ENCODE measurements around the gene BMP3. TPM values are rescaled to one million over a fixed set of nuclear protein-coding genes. Genes with fewer than 3 reads are reported as not detected.

Gene BMP3
- total RNA-seq, 1 experiment from 2014 or later, result not detected

- intact Hi-C loops (cut with micrococcal nuclease), result no loop called here
- Histone ChIP-seq H3K9me2 (ENCODE audit: insufficient read depth) (no peaks in the 10 kb centered on the region), H3K4me2 (ENCODE audit: low read length) (no peak overlapping the region), H3K9ac (ENCODE audit: low read length) (no peak overlapping the region), H3K4me1 (ENCODE audit: control insufficient read depth in 1 of 2, insufficient read depth in 2 of 2, low read length in 2 of 2) (no peaks in the 10 kb centered on the region), H3K27me3 (ENCODE audit: insufficient read depth, low read length) (peaks cover 26% of the 10 kb centered on the region), H2AFZ (ENCODE audit: low read depth, low read length, poor library complexity, severe bottlenecking) (no peak overlapping the region), H4K20me1 (ENCODE audit: insufficient read depth) (no peaks in the 10 kb centered on the region), H3K36me3 (ENCODE audit: control insufficient read depth in 1 of 2, insufficient read depth in 2 of 2, low read length in 2 of 2) (no peaks in the 10 kb centered on the region), H3K9me3 (ENCODE audit: control insufficient read depth in 1 of 2, insufficient read depth in 1 of 2, low read depth in 1 of 2, low read length in 2 of 2) (no peaks in the 10 kb centered on the region), H3K27ac (ENCODE audit: low read depth, low read length) (no peak overlapping the region), H3K79me2 (ENCODE audit: insufficient read depth, low read length) (no peaks in the 10 kb centered on the region), H3K4me3 (replicated peaks in 1 of 2; ENCODE audit: low read depth in 1 of 2, low read length in 2 of 2) (no peak overlapping the region)
- TF ChIP-seq EZH2 (IDR thresholded peaks at IDR 0.05) (no peak), CBX3 (IDR thresholded peaks at IDR 0.05; ENCODE audit: low read depth) (no peak), ELF1 (IDR thresholded peaks at IDR 0.05; ENCODE audit: borderline replicate concordance, low read depth) (no peak)
- no TSS peak for BruUV-seq (replicated peaks)
- POLR2A ChIA-PET, result no interaction called here
- DNase-seq (ENCODE audit: low read depth, low spot score), result no peak
- ATAC-seq, result no peak
- CTCF ChIA-PET, result no interaction called here
- RAD21 ChIA-PET (ENCODE audit: low non-redundant PET in 1 of 2, low total read pairs in 2 of 2, uncharacterized antibody in 2 of 2, unreplicated experiment in 2 of 2), result no interaction called here
These were observed 2.5 kb downstream of the BMP3 start for GRCh38 chr4:81032771-81033684.

DNA sequence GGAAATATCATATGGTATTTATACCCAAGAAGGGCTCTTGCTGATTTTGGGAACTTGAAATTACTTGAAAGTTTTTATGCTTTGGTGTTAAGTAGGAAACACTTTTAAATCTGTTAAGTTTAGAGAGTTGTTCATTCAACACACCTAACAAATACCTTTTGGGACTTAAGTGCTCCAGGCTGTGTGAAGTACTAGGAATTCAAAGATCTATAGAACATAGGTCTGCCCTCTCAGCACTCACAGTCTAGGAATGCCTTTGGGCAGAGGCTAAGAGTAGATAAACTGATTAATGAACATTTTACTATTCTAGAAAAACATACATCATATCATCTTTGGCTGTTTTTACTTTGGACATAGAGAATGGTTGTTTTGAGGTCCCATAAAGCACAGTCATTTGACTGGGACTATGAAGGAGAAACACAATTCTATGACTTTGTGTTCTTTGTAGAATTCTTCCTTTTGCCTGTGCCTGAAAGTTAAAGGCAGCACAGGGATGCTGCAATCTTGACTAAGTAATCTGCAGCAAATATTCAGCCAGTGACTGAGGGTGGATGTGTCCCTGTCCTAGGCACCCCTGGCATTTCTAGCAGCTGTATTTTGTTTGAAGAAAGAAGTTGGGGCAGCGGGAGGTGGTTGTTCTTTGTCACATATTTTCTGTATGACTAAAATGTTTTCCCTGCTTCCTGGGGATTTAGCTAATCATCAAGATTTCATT, 8.3 kb downstream of the BMP3 start:
- Histone ChIP-seq H3K79me2 (ENCODE audit: insufficient read depth, low read length) (no peaks in the 10 kb centered on the region), H3K4me1 (ENCODE audit: control insufficient read depth in 1 of 2, insufficient read depth in 2 of 2, low read length in 2 of 2) (no peaks in the 10 kb centered on the region), H3K9me2 (ENCODE audit: insufficient read depth) (no peaks in the 10 kb centered on the region), H3K4me3 (replicated peaks in 1 of 2; ENCODE audit: low read depth in 1 of 2, low read length in 2 of 2) (no peak overlapping the region), H3K27ac (ENCODE audit: low read depth, low read length) (no peak overlapping the region), H3K9ac (ENCODE audit: low read length) (no peak overlapping the region), H3K4me2 (ENCODE audit: low read length) (no peak overlapping the region), H3K36me3 (ENCODE audit: control insufficient read depth in 1 of 2, insufficient read depth in 2 of 2, low read length in 2 of 2) (no peaks in the 10 kb centered on the region), H2AFZ (ENCODE audit: low read depth, low read length, poor library complexity, severe bottlenecking) (no peak overlapping the region), H4K20me1 (ENCODE audit: insufficient read depth) (no peaks in the 10 kb centered on the region; the same call in 1 of the 2 replicates), H3K27me3 (ENCODE audit: insufficient read depth, low read length) (peaks cover 48% of the 10 kb centered on the region), H3K9me3 (ENCODE audit: control insufficient read depth in 1 of 2, insufficient read depth in 1 of 2, low read depth in 1 of 2, low read length in 2 of 2) (no peaks in the 10 kb centered on the region)
- ChIA-PET POLR2A (no interaction called here), CTCF (interaction anchor here (1.5 kb wide), 1 partner anchor 14 kb away, joined by 3 read pairs; no protein-coding TSS in a partner anchor), RAD21 (ENCODE audit: low non-redundant PET in 1 of 2, low total read pairs in 2 of 2, uncharacterized antibody in 2 of 2, unreplicated experiment in 2 of 2) (no interaction called here)
- ATAC-seq (no peak), DNase-seq (ENCODE audit: low read depth, low spot score) (no peak)
- no TSS peak for BruUV-seq (replicated peaks)
- intact Hi-C loops (cut with micrococcal nuclease), result no loop called here
- TF ChIP-seq MAX (IDR thresholded peaks at IDR 0.05) (no peak), TCF7L2 (IDR thresholded peaks at IDR 0.05; ENCODE audit: borderline replicate concordance, extremely low read depth, insufficient read depth, insufficient read length) (no peak), ATF3 (IDR thresholded peaks at IDR 0.05) (no peak), ZNF274 (IDR thresholded peaks at IDR 0.05; ENCODE audit: low read depth, low read length) (no peak), POLR2A (IDR thresholded peaks at IDR 0.05; ENCODE audit: borderline replicate concordance, extremely low read depth, insufficient read depth, insufficient read length) (no peak), SRF (IDR thresholded peaks at IDR 0.05; ENCODE audit: low read depth) (no peak), EGR1 (IDR thresholded peaks at IDR 0.05; ENCODE audit: low read depth) (no peak), POLR2AphosphoS5 (IDR thresholded peaks at IDR 0.05; ENCODE audit: low read depth, low read length) (no peak)
- TF ChIP-seq, protein P1, sequence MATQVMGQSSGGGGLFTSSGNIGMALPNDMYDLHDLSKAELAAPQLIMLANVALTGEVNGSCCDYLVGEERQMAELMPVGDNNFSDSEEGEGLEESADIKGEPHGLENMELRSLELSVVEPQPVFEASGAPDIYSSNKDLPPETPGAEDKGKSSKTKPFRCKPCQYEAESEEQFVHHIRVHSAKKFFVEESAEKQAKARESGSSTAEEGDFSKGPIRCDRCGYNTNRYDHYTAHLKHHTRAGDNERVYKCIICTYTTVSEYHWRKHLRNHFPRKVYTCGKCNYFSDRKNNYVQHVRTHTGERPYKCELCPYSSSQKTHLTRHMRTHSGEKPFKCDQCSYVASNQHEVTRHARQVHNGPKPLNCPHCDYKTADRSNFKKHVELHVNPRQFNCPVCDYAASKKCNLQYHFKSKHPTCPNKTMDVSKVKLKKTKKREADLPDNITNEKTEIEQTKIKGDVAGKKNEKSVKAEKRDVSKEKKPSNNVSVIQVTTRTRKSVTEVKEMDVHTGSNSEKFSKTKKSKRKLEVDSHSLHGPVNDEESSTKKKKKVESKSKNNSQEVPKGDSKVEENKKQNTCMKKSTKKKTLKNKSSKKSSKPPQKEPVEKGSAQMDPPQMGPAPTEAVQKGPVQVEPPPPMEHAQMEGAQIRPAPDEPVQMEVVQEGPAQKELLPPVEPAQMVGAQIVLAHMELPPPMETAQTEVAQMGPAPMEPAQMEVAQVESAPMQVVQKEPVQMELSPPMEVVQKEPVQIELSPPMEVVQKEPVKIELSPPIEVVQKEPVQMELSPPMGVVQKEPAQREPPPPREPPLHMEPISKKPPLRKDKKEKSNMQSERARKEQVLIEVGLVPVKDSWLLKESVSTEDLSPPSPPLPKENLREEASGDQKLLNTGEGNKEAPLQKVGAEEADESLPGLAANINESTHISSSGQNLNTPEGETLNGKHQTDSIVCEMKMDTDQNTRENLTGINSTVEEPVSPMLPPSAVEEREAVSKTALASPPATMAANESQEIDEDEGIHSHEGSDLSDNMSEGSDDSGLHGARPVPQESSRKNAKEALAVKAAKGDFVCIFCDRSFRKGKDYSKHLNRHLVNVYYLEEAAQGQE (IDR thresholded peaks at IDR 0.05; ENCODE audit: low read depth), result no peak
